Activated CD8-positive, alpha-beta T cell treated with anti-CD3 and anti-CD28 coated beads for 36 hours (primary cell): Measurements from ENCODE around the gene SIGLEC9. TPM values are rescaled to one million over a fixed set of nuclear protein-coding genes. Genes with fewer than 3 reads are reported as not detected.
A peak's percentile ranks its signal among the peaks of the same experiment; 100 is the strongest.

ENCODE experiments used
- ATAC-seq: fragments of 200-7000 bp; cut with Tn5 transposase; one replicate; pipeline ENCODE4 v1.10.0; 2021; ENCODE audit warnings: mild to moderate bottlenecking, moderate library complexity
- CTCF ChIA-PET: fragments of 350-600 bp; sonication (Branson Sonifier 250); formaldehyde crosslinking; loops from one replicate; lab custom pipeline; 2021; ENCODE audit warnings: antibody characterized with exemption; lab: Charles Lee
- POLR2A ChIA-PET: fragments of 350-600 bp; sonication (Branson Sonifier 250); formaldehyde crosslinking; loops from one replicate; lab custom pipeline; 2021; ENCODE audit warnings: antibody characterized with exemption; lab: Charles Lee
- DNase-seq: peaks from one replicate; pipeline ENCODE4 v3.0.0-alpha.2; 2020
- H3K27ac Mint-ChIP-seq: one replicate; pipeline ENCODE4 v1.8.0; 2021; ENCODE audit warnings: mild to moderate bottlenecking, mixed read lengths
- H3K27me3 Mint-ChIP-seq: one replicate; pipeline ENCODE4 v1.8.0; 2021; ENCODE audit warnings: mixed read lengths
- H3K36me3 Mint-ChIP-seq: one replicate; pipeline ENCODE4 v1.8.0; 2021; ENCODE audit warnings: low read depth, mixed read lengths
- H3K4me1 Mint-ChIP-seq: one replicate; pipeline ENCODE4 v1.8.0; 2021; ENCODE audit warnings: low read depth, mixed read lengths
- H3K4me3 Mint-ChIP-seq: one replicate; pipeline ENCODE4 v1.8.0; 2021; ENCODE audit warnings: mild to moderate bottlenecking, moderate library complexity, mixed read lengths
- H3K9me3 Mint-ChIP-seq: one replicate; pipeline ENCODE4 v1.8.0; 2021; ENCODE audit warnings: mixed read lengths
- intact Hi-C: fragments of 100-400 bp; cut with micrococcal nuclease; formaldehyde crosslinking; loops from one replicate; pipeline ENCODE4 v1.10.0; 2022
- total RNA-seq, 2 experiments: library from RNA; stranded (reverse); gene quantifications; one replicate each; pipeline ENCODE4 v1.2.3, GENCODE V29; 2021
- TF ChIP-seq, protein P1 (sequence below): fragments of 200-600 bp; IDR thresholded peaks from one replicate; pipeline ENCODE4 v1.8.0; 2022; ENCODE audit warnings: antibody characterized with exemption, mild to moderate bottlenecking

The SIGLEC9 gene
- total RNA-seq, 2 experiments from 2014 or later = 0.40 to 0.65 TPM

DNA sequence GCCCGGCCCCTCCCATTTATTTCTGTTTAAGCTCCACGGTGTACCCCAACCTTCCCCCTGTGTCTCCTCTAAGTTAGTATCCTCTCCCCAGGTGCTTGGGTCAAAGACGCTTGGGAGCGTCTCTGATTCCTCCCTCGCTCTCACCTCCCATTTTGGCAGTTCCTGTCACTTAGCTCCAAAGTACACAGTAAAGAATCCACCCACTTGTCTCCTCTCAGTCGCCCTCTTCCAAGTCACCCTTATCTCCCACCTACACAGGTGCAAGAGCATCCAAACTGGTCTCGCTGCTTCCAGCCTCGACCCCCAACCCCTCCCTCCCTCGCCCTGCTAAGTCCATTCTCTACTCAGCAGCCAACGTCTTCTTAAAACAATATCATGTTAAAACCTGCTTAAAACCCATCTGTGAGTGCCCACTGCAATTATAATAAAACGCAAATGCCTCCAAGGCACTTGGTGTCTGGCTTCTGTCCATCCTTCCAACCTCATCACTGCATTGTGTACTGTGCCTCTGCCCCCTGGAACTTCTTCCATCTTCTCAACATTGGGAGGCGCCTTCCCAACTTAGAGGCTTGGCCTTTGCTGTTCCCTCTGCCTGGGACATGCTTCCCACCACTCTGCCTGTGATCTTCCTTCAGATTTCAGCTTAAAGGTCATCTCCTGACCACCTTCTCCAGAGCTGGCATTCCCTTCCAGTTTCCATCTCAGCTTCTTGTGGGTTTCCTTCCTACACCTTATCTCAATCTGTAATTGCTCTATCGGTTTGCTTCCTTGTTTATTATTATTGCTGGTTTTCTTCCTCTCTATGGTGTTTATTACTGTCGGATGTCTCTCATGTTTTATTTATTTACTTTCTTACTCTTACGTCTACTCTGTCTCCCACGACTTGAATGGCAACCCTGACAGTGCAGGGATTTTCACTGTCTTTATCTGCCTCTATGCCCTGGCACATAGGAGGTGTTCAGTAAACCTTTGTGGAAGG is 32.5 kb upstream of the SIGLEC9 start:
- DNase-seq (no peak), ATAC-seq (no peak)
- intact Hi-C loops = loop anchor here (5.0 kb wide), 2 partner anchors 70 to 165 kb away; no protein-coding TSS in a partner anchor
- Mint-ChIP-seq H3K27me3 (no peaks in the 10 kb centered on the region), H3K9me3 (no peaks in the 10 kb centered on the region), H3K27ac (no peak overlapping the region), H3K36me3 (peaks cover 11% of the 10 kb centered on the region), H3K4me1 (peaks cover 7% of the 10 kb centered on the region), H3K4me3 (no peak overlapping the region)
- ChIA-PET POLR2A (no interaction called here), CTCF (no interaction called here)
- TF ChIP-seq, protein P1, sequence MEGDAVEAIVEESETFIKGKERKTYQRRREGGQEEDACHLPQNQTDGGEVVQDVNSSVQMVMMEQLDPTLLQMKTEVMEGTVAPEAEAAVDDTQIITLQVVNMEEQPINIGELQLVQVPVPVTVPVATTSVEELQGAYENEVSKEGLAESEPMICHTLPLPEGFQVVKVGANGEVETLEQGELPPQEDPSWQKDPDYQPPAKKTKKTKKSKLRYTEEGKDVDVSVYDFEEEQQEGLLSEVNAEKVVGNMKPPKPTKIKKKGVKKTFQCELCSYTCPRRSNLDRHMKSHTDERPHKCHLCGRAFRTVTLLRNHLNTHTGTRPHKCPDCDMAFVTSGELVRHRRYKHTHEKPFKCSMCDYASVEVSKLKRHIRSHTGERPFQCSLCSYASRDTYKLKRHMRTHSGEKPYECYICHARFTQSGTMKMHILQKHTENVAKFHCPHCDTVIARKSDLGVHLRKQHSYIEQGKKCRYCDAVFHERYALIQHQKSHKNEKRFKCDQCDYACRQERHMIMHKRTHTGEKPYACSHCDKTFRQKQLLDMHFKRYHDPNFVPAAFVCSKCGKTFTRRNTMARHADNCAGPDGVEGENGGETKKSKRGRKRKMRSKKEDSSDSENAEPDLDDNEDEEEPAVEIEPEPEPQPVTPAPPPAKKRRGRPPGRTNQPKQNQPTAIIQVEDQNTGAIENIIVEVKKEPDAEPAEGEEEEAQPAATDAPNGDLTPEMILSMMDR = no peak

DNA sequence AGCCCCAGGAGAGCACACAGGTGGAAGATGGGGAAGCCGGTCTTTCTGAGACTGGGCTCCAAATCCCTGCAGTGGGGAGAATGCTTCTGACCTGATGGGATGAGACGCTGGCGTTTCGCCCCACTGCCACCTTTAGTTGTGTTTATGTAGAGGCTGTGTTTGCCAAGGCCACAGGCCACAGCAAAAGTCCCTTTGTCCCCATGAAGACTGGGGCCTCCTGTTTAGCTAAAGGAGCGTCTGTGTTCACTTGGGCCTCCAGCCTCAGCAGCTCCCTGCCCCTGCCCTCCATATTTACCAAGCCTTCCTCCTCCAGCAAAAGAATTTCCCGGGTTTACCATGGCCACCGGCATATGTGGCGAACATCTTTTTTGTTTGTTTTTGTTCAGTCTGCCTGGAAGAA is 31.6 kb upstream of the SIGLEC9 start:
- H3K4me1 Mint-ChIP-seq = peaks cover 10% of the 10 kb centered on the region
- intact Hi-C loops = loop anchor here (5.0 kb wide), 2 partner anchors 71 to 166 kb away; no protein-coding TSS in a partner anchor
- DNase-seq = no peak
- H3K36me3 Mint-ChIP-seq = peaks cover 14% of the 10 kb centered on the region
- no peak for ATAC-seq
- H3K27me3 Mint-ChIP-seq = no peaks in the 10 kb centered on the region
- no peak overlapping the region for H3K27ac Mint-ChIP-seq
- H3K9me3 Mint-ChIP-seq = no peaks in the 10 kb centered on the region
- CTCF ChIA-PET = no interaction called here
- TF ChIP-seq, protein P1 = no peak
- POLR2A ChIA-PET = no interaction called here
- H3K4me3 Mint-ChIP-seq = no peak overlapping the region

DNA sequence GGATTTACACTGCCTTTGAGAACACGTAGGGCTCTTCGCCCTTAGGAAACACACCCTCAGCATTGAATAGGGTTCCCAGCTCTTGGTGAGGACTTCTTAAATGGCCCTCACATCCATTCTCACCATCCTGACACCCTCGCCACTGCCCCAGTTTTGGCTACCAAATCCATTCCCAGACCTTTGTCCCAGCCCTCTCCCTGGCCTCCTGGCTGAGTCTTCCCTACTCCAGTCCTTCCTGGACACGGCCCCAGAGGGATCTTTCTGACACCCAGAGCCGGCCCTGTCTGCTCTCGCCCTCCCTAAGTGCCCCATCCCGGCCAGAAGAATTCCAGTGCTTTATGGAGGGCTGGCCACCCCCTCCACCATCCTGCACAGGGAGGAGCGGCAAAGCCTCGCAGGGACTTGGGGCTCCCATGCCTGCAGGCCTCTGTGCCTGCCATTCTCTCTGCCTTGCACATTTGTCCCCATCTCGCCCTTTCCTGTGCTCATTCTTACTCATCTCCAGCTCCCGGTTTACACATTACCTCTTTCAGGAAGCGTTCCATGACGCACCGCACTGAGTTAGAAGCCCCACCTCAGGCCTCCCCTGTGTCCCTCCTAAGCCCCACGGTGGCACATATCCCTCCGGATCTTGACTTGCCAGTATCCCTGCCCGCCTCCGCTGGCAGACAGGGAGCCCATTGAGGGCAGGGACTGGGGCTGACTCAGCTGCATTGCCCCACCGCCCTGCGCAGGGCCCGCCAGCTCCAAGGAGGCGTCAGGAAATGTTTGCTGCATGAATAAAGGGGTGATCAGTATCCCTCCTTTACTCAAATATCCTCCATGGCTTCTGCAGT is 31.0 kb upstream of the SIGLEC9 start:
- H3K27ac Mint-ChIP-seq = no peak overlapping the region
- DNase-seq (no peak), ATAC-seq (no peak)
- peaks cover 14% of the 10 kb centered on the region for H3K36me3 Mint-ChIP-seq
- H3K4me3 Mint-ChIP-seq = no peak overlapping the region
- no peaks in the 10 kb centered on the region for H3K9me3 Mint-ChIP-seq
- H3K27me3 Mint-ChIP-seq = no peaks in the 10 kb centered on the region
- TF ChIP-seq, protein P1 = no peak
- ChIA-PET POLR2A (interaction anchor here (0.7 kb wide), 1 partner anchor 12 kb away, joined by 3 read pairs; no protein-coding TSS in a partner anchor), CTCF (interaction anchor here (0.7 to 1.7 kb wide), 5 partner anchors 13 to 273 kb away, joined by 3 to 5 read pairs (median 4); no protein-coding TSS in a partner anchor)
- peaks cover 10% of the 10 kb centered on the region for H3K4me1 Mint-ChIP-seq
- intact Hi-C loops = loop anchor here (5.0 kb wide), 2 partner anchors 71 to 166 kb away; no protein-coding TSS in a partner anchor

DNA sequence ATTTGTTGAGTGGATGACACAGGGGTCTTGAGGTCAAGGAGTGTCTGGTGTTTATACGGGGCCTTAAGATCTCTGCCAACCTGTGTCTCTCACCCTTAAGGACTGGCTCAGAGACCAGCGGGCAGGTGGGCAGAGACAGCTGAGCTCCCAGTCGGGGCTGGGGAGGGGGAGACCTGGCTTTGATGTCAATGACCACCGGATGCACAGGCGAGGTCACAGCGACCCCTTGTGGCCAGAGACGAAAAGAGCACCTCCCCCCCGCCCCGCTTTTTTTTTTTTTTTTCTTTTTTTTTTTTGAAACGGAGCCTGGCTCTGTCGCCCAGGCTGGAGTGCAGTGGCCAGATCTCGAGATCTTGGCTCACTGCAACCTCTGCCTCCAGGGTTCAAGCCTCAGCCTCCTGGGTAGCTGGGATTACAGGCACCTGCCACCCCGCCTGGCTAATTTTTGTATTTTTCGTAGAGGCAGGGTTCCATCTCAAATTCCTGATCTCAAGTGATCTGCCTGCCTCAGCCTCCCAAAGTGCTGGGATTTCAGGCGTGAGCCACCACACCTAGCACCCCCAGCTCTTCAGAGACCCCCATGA is 29.9 kb upstream of the SIGLEC9 start:
- Mint-ChIP-seq H3K9me3 (no peaks in the 10 kb centered on the region), H3K4me1 (peaks cover 12% of the 10 kb centered on the region), H3K27me3 (no peaks in the 10 kb centered on the region), H3K4me3 (no peak overlapping the region), H3K27ac (no peak overlapping the region), H3K36me3 (peaks cover 18% of the 10 kb centered on the region)
- POLR2A ChIA-PET = no interaction called here
- TF ChIP-seq, protein P1 = peak; percentile 86
- peak; percentile 22 for ATAC-seq
- intact Hi-C loops = loop anchor here (5.0 kb wide), 2 partner anchors 72 to 167 kb away; no protein-coding TSS in a partner anchor
- DNase-seq = peak; percentile 48
- CTCF ChIA-PET = interaction anchor here (0.7 to 2.6 kb wide), 6 partner anchors 14 to 274 kb away, joined by 3 to 10 read pairs (median 4); no protein-coding TSS in a partner anchor
